ENCODE measurements around the gene COX6A1.

Gene COX6A1

GRCh38 chr12:120437735-120438494, at the start of gene COX6A1:
TSS of gene COX6A1 (plus strand) at chr12:120438113. CDS start at chr12:120438127, 14 bp downstream.
- DNase-seq: peak; percentile 99

DNA sequence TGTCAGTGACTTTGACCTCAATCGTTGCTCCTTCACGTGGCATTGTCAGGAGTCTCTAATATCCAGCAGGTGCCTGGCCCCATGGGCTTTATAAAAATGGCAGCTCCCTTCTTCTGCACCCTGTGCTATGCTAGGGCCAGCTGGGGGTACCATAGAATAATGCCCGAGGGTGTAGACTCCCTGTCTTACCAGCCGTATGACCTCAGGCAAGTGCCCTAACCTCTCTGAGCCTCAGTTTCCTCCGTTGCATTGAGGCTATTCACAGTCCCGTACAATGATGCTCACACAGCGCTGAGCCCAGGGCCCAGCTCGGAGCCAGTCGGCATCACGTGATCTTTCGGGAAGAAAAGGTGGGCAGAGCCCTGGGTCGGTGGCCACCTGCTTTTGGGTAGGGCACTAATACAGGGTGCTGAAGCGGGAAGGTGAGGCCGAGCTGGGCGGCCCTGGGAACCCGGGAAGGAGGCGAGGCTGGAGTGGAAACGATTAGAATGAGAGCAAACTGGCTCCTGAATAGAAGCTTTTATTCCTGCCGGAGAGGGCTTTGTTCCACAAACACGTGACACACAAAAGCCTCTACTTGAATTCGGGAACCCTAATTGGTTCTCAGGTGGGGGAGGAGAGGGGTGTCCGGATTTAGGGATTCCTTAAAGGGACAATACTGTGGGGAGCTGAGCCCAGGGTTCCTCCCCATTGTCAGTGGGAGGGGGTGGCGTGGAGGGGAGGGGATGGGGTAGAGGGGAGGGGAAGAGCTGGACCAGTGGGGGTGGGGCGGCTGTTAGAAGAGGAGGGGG, 49.0 kb upstream of the COX6A1 start:
- no peak for DNase-seq

- no peak for DNase-seq
Observed at GRCh38 chr12:120390540-120391120, 47.3 kb upstream of the COX6A1 start.

DNA sequence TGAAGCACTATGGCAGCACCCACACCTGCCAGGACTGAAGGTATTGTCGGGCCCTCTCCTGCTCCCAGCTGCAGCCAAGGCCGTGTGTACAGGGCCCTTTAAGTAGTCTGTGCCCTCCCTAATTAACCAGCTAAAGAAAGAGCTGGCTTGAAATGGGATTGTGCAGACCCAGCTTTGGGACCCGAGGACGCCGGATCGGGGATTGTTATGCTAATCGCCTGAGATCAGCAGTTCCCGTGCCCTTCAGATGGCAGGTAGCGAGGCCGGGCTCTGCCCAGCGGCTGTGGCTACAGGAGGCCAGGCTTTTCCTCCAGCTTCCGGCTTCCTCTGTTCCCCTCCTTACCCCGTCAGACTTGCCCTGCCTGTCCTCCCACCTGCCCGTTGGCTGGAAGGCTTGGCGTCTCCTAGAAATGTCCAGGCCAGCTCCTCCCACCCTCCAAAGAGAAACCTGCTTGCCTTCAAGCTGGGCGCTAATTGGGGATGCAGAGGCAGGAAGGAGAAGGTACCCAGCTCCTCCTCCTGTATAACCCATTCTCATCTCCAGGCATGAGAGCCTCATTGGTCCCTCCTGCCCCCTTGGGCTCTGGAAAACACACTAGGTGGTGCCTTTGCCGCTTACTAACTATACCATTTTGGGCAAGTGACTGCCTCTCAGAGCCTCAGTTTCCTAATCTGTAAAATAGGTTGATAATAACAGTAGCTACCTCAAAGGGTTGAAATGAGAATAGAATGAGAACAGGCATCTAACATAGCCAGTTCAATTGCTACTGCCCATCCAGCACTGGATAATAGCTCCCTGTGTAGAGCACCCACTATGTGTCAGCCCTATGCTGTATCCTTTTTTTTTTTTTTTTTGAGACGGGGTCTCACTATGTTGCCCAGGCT, 43.2 kb upstream of the COX6A1 start:
- no peak for DNase-seq

- DNase-seq: no peak
Observed at GRCh38 chr12:120397824-120398540, 39.9 kb upstream of the COX6A1 start.

DNA sequence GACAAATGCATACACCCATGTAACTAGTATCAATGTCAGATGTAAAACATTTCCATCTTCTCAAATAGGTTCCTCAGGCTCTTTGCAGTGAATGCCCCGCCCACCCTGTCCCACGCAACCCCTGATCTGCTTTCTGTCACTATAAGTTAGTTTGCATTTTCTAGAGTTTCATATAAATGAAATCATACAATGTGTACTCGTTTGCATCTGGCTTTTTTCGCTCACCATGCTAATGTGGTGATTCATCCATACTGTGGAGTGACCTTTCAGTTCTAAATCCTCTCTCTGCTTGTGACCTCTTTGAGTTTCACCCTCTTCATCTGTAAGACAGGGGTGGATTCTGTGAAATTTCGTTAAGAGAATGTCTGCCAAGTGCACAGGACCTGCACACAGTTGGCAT, 38.4 kb upstream of the COX6A1 start:
- no peak for DNase-seq

- no peak for DNase-seq
Observed at GRCh38 chr12:120402217-120402616, 35.7 kb upstream of the COX6A1 start.

DNA sequence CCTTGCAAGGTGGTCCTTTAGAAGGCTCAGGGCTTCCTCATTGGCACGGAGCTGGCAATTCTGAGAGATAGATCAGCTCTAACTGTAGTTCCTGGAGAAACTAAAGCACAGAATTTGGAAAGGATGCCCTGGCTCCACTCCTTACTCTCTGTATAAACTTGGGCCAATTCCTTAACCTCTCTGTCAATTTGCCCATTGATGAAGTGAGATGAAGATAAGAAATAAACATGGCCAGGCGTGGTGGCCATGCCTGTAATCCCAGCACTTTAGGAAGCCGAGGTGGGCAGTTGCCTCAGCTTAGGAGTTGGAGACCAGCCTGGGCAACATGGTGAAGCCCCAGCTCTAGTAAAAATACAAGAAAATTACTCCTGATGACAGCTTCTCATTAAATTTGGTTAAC, 34.0 kb upstream of the COX6A1 start:
- DNase-seq: no peak

GRCh38 chr12:120404271-120404670, 33.6 kb upstream of the COX6A1 start:
- no peak for DNase-seq

DNA sequence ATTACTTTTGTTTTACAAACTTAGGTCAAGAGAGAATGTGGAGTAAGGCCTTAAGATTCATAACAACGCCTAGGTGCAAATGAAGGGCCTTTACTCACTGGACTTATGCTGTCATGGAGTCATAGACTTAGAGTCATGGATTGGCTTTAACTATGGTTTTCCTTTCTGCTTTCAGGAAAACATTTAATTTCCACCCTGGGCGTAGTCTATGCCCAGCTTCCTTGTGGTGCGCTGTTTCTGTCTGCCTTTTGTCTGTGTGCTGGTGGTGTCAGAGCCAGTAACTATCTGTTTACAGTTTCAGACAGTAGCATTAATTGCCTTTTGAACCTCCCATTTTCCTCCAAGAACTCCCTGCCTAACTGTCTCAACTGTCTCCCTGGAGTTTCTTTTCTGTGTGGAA, 31.8 kb upstream of the COX6A1 start:
- DNase-seq: no peak

DNA sequence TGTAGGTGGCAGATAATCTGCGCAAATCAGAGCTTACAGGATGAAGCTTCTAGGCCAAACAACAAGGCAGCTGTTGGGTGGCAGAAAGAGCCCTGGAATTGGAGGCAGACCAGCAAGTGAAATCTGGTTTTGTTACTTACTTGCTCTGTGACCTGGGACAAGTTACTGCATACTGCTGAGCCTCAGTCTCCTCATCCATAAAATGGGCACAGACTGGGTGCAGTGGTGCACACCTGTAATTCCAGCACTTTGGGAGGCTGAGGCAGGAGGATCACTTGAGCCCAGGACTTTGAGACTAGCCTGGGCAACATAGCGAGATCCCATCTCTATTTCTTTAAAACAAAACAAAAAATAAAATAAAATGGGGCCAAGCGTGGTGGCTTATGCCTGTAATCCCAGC, 31.4 kb upstream of the COX6A1 start:
- DNase-seq: no peak

DNA sequence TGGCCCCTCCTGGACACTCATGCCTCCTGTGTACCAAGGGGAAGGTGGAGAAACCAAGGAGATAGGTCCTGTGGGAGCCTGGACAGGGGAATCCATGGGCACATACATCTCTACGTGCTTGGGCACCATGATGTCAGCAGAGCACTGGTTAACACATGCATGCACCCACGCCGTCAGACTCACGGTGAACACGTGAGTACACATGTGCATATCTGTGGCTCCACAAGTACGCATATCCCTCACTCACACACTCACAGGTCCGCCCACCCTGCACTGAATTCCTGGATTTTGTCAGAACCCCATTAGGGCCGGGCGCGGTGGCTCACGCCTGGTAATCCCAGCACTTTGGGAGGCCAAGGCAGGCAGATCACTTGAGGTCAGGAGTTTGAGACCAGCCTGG, 29.1 kb upstream of the COX6A1 start:
- no peak for DNase-seq

GRCh38 chr12:120412421-120412820, 25.5 kb upstream of the COX6A1 start:
- DNase-seq: no peak

- DNase-seq: no peak
Observed at GRCh38 chr12:120413901-120414695, 23.8 kb upstream of the COX6A1 start.

DNA sequence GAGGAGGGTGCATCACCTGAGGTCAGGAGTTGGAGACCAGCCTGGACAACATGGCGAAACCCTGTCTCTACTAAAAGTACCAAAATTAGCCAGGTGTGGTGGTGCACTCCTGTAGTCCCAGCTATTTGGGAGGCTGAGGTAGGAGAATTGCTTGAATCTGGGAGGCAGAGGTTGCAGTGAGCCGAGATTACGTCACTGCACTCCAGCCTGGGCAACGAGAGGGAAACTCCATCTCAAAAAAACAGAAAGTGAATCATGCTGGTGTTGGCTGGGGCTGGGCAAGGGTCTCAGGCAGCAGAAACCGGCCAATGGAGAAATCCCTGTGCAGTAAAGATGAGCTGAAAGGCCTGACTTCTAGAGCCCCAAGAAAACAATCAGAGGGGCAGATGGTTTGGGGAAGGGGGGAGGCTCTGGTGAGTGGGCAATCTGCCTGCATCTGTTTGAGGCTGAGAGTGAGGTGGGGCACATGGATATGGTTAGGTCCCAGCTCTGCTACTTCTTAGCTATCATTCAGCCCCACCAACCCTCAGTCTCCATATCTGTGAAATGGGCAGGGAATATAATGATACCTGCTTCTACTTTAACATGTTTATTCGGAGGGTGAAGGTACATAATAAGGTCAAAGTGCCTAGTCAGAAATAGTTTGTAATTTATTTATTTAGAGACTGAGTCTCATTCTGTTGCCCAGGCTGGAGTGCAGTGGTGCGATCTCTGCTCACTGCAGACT, 21.3 kb upstream of the COX6A1 start:
- no peak for DNase-seq

DNA sequence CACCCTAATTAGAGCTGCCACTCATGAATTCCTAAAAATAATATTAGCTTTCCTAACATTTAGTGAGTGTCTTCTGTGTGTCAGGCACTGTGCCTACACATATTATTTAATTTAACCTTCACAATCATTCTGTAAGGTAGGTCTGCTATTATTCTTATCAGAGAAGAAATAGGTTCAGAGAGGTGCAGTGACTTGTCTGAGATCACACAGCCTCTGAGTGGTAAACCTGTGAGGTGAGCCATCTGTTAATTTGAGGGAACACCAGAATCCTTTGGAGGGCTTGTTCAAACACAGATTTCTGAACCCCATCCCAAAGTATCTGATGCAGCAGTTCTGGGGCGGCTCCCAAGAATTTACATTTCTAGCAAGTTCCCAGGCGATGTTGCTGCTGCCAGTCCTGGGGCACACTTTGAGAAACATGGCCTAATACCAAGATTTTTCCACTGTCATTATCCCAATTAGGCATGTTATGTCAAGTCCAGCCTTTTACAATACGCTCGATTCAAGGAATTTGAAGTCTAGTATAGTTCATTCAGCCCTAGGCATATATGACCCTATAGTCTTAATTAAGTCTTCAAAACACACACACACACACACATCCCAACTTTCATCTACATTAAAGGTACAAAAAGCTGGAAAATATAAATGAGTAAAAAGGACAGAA, 19.9 kb upstream of the COX6A1 start:
- no peak for DNase-seq

GRCh38 chr12:120421701-120422100, 16.2 kb upstream of the COX6A1 start:
- no peak for DNase-seq

- DNase-seq: no peak
Observed at GRCh38 chr12:120422892-120423456, 14.9 kb upstream of the COX6A1 start.

DNA sequence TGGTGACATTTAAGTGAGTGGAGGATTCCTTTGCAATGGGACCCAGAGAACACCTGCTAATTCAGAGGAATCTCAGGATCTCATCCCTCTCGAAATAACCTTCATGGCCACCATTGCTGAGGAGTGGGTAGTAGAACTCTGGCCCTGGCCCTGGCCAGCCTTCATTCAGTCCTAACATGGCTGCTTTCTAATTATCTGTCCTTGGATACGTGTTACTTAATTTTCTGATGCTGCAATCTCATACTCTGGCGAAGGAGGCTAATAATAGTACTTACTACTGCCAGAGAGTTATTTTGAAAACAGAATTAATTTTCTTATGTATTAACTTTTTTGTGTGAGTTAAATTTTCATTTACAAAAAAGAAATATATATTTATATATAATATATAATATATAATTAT, 12.1 kb upstream of the COX6A1 start:
- no peak for DNase-seq

Measured in CD4-positive, alpha-beta T cell treated with Interleukin-4 for 1 hour (primary cell).